SU-DHL-6 (cell line): ENCODE measurements around the gene SLC35B2.
A peak's percentile ranks its signal among the peaks of the same experiment; 100 is the strongest.

Source experiments
- H2AFZ ChIP-seq: fragments of 200-600 bp; sonication (generic); 2 replicates; pipeline ENCODE4 v1.6.1; 2014; ENCODE audit warnings: low read depth, mild to moderate bottlenecking, moderate library complexity, mixed read lengths, antibody characterized with exemption, low read length; ENCODE audit not compliant: severe bottlenecking
- H3F3A ChIP-seq: fragments of 200-600 bp; shearing (Covaris generic); 2 replicates; pipeline ENCODE4 v1.6.0; 2016; ENCODE audit warnings: antibody characterized with exemption, mild to moderate bottlenecking; ENCODE audit not compliant: insufficient read depth
- H3K27ac ChIP-seq: fragments of 200-600 bp; sonication (generic); 2 replicates; pipeline ENCODE4 v1.5.1; 2016; ENCODE audit warnings: low read depth, mild to moderate bottlenecking, low read length, moderate library complexity, mixed read lengths
- H3K27me3 ChIP-seq: fragments of 200-600 bp; sonication (generic), shearing (Covaris generic); 2 replicates; pipeline ENCODE4 v1.6.0; 2014; ENCODE audit warnings: mild to moderate bottlenecking, low read length
- H3K36me3 ChIP-seq: fragments of 200-600 bp; sonication (generic); 2 replicates; pipeline ENCODE4 v1.6.1; 2014; ENCODE audit warnings: mild to moderate bottlenecking, low read length, mixed read lengths
- H3K4me2 ChIP-seq: fragments of 300-600, 200-600 bp; shearing (Covaris generic), sonication (generic); 2 replicates; pipeline ENCODE4 v1.6.0; 2014; ENCODE audit warnings: low read length, low read depth, mild to moderate bottlenecking; ENCODE audit not compliant: poor library complexity, severe bottlenecking
- H3K4me3 ChIP-seq: fragments of 200-600 bp; sonication (generic); 2 replicates; pipeline ENCODE4 v1.5.1; 2014; ENCODE audit warnings: antibody characterized with exemption, low read length, mild to moderate bottlenecking, mixed read lengths; ENCODE audit not compliant: insufficient read depth, poor library complexity, severe bottlenecking
- H3K79me2 ChIP-seq: fragments of 200-600 bp; sonication (generic); 2 replicates; pipeline ENCODE4 v1.6.1; 2014; ENCODE audit warnings: mild to moderate bottlenecking, low read length, moderate library complexity; ENCODE audit not compliant: insufficient read depth
- H3K9ac ChIP-seq: fragments of 200-600 bp; sonication (generic); 2 replicates; pipeline ENCODE4 v1.7.0; 2014; ENCODE audit warnings: mild to moderate bottlenecking, low read length
- H3K9me2 ChIP-seq: fragments of 200-600 bp; sonication (generic); replicated peaks from 2 replicates; pipeline ENCODE4 v1.6.1; 2014; ENCODE audit warnings: low read length; ENCODE audit not compliant: insufficient read depth
- H3K9me3 ChIP-seq: fragments of 200-600 bp; sonication (generic); 2 replicates; pipeline ENCODE4 v1.6.1; 2014; ENCODE audit warnings: low read length, mixed read lengths; ENCODE audit not compliant: insufficient read depth
- H4K20me1 ChIP-seq: fragments of 200-600 bp; sonication (generic); 2 replicates; pipeline ENCODE4 v1.6.1; 2014; ENCODE audit warnings: low read depth, mild to moderate bottlenecking, antibody characterized with exemption, low read length, moderate library complexity, mixed read lengths
- EZH2phosphoT487 ChIP-seq: fragments of 200-600 bp; sonication (generic), shearing (Covaris generic); conservative IDR thresholded peaks from 2 replicates; pipeline ENCODE4 v1.6.1; 2018; ENCODE audit warnings: mild to moderate bottlenecking, antibody characterized with exemption, low read length, moderate library complexity, mixed read lengths
- TF ChIP-seq, protein P1 (sequence below): fragments of 200-600 bp; sonication (generic); IDR thresholded peaks from one replicate; pipeline ENCODE4 v1.5.1; 2017; ENCODE audit warnings: antibody characterized with exemption, mild to moderate bottlenecking, low read length, moderate library complexity; ENCODE audit not compliant: insufficient read depth, poor library complexity, severe bottlenecking

SLC35B2 gene

DNA sequence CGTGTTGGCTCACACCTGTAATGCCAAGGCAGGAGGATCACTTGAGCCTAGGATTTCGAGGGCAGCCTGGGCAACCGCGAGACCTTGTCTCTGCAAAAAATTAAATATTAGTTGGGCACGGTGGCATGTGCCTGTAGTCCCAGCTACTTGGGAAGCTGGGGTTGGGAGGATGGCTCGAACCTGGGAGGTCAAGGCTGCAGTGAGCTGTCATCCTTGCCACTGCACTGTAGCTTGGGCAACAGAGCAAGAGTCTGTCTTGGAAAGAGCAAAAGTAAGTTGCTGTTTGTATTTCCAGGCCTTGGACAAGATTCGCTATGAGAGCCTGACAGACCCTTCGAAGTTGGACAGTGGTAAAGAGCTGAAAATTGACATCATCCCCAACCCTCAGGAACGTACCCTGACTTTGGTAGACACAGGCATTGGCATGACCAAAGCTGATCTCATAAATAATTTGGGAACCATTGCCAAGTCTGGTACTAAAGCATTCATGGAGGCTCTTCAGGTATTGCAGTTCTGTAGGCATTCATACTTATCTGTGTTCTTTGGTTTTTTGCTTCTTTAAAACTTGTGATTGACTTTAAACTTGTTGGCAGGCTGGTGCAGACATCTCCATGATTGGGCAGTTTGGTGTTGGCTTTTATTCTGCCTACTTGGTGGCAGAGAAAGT, 8.1 kb downstream of the SLC35B2 start:
- Histone ChIP-seq H3K4me2 (peak overlapping the region; percentile 74), H4K20me1 (peaks cover 50% of the 10 kb centered on the region), H3K9me2 (no peaks in the 10 kb centered on the region), H3F3A (peaks cover 71% of the 10 kb centered on the region), H3K36me3 (peaks cover 55% of the 10 kb centered on the region), H2AFZ (no peak overlapping the region), H3K9me3 (no peaks in the 10 kb centered on the region), H3K27me3 (no peaks in the 10 kb centered on the region), H3K4me3 (peak overlapping the region; percentile 96), H3K79me2 (peaks cover 39% of the 10 kb centered on the region), H3K27ac (peak overlapping the region; percentile 85; the same call in 1 of the 2 replicates), H3K9ac (peak overlapping the region; percentile 90)
- no peak for TF ChIP-seq EZH2phosphoT487
- TF ChIP-seq, protein P1, sequence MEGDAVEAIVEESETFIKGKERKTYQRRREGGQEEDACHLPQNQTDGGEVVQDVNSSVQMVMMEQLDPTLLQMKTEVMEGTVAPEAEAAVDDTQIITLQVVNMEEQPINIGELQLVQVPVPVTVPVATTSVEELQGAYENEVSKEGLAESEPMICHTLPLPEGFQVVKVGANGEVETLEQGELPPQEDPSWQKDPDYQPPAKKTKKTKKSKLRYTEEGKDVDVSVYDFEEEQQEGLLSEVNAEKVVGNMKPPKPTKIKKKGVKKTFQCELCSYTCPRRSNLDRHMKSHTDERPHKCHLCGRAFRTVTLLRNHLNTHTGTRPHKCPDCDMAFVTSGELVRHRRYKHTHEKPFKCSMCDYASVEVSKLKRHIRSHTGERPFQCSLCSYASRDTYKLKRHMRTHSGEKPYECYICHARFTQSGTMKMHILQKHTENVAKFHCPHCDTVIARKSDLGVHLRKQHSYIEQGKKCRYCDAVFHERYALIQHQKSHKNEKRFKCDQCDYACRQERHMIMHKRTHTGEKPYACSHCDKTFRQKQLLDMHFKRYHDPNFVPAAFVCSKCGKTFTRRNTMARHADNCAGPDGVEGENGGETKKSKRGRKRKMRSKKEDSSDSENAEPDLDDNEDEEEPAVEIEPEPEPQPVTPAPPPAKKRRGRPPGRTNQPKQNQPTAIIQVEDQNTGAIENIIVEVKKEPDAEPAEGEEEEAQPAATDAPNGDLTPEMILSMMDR, result no peak

DNA sequence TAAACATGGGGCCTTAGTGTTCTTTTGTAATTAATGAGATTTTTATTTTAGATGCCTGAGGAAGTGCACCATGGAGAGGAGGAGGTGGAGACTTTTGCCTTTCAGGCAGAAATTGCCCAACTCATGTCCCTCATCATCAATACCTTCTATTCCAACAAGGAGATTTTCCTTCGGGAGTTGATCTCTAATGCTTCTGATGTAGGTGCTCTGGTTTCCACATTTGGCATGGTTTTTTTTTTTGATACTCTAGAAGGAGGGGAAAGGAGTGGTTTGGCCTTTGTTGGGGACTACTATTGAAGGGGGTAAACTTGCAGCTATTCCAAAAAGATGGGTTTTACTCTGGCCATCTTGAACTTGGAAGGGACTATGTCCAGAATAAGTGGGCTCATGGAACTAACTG, 8.7 kb downstream of the SLC35B2 start:
- Histone ChIP-seq H3K4me2 (peak overlapping the region; percentile 74), H3K36me3 (peaks cover 49% of the 10 kb centered on the region), H3K9me2 (no peaks in the 10 kb centered on the region), H3K79me2 (peaks cover 39% of the 10 kb centered on the region), H3K27ac (peak overlapping the region; percentile 85), H3F3A (peaks cover 65% of the 10 kb centered on the region), H3K4me3 (peak overlapping the region; percentile 96), H3K9ac (peak overlapping the region; percentile 90), H3K27me3 (no peaks in the 10 kb centered on the region), H2AFZ (no peak overlapping the region), H4K20me1 (peaks cover 50% of the 10 kb centered on the region), H3K9me3 (no peaks in the 10 kb centered on the region)
- TF ChIP-seq, protein P1, result no peak
- TF ChIP-seq EZH2phosphoT487, result no peak

DNA sequence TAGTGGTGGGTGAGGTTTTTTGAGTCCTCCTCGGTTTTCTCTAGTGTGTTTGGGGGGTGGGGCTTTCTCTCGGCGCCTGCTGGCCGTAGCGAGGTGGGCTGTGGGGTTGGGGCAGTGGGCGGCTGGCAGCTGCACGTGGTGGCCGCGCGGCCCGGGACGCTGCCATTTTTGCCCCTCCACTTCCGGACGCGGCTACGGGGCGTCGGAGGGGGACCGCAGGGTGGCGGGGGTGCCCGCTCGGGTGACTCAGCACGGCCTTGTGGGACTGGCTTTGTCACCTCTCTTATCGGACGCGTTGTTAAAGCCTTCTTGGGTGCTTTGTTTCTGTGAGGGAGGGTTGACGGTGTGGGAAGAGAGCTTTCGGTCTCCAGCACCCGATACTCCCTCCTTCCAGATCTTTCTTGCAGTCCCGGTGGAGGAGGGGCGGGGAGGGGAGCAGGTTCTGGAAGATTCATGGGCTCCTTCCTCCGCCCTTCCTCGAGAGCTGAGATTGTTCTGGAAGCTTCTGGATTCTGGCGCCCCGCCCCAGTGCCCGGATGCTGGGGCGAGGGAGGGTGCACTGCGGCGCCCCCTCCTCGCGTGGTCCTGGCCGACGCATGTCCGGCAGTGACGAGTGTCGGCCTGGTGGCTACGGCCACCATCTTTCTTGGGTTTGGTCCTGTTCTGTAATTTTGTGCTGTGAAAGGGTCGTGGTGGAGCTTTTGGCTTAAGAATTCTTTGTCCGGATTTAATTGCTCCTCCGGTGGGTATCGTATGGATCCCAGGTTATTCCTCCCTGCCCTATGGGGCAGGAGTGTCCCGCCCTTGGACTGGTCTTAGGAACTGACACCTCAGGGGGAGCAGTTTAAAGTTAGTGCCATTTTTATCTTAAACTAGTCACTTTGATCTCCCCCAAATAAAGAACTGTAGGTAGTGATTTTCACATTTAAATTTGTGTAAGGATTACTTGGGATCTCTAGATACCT, 9.7 kb downstream of the SLC35B2 start:
- H3K27me3 ChIP-seq, result no peaks in the 10 kb centered on the region
- peak overlapping the region; percentile 90 for H3K9ac ChIP-seq
- peaks cover 46% of the 10 kb centered on the region for H3K36me3 ChIP-seq
- no peak overlapping the region for H2AFZ ChIP-seq
- peak overlapping the region; percentile 96 for H3K4me3 ChIP-seq
- TF ChIP-seq EZH2phosphoT487, result no peak
- H3K9me3 ChIP-seq, result no peaks in the 10 kb centered on the region
- peaks cover 39% of the 10 kb centered on the region for H3K79me2 ChIP-seq
- peaks cover 48% of the 10 kb centered on the region for H4K20me1 ChIP-seq
- peak overlapping the region; percentile 85 for H3K27ac ChIP-seq
- H3F3A ChIP-seq, result peaks cover 55% of the 10 kb centered on the region
- H3K9me2 ChIP-seq, result no peaks in the 10 kb centered on the region
- H3K4me2 ChIP-seq, result peak overlapping the region; percentile 74
